Neural crest cell (in vitro differentiated cells): Measurements from ENCODE around the gene HEPN1. TPM values are rescaled to one million over a fixed set of nuclear protein-coding genes. Genes with fewer than 3 reads are reported as not detected.
A peak's percentile ranks its signal among the peaks of the same experiment; 100 is the strongest.

Experiments
- DNase-seq: peaks from one replicate; pipeline ENCODE4 v3.0.0; 2021; ENCODE audit warnings: low read depth, mixed read lengths, low spot score
- H3K27ac Mint-ChIP-seq: one replicate; pipeline ENCODE4 v1.8.0; 2021; ENCODE audit warnings: mild to moderate bottlenecking, mixed read lengths; ENCODE audit not compliant: unreplicated experiment
- H3K27me3 Mint-ChIP-seq: 2 replicates; pipeline ENCODE4 v1.8.0; 2021; ENCODE audit warnings: low read depth, mild to moderate bottlenecking, mixed read lengths
- H3K36me3 Mint-ChIP-seq: 2 replicates; pipeline ENCODE4 v1.8.0; 2021; ENCODE audit warnings: low read depth, mild to moderate bottlenecking, mixed read lengths
- H3K4me1 Mint-ChIP-seq: 2 replicates; pipeline ENCODE4 v1.8.0; 2021; ENCODE audit warnings: mixed read lengths
- H3K4me3 Mint-ChIP-seq: one replicate; pipeline ENCODE4 v1.8.0; 2021; ENCODE audit warnings: mild to moderate bottlenecking, mixed read lengths
- H3K9me3 Mint-ChIP-seq: 2 replicates; pipeline ENCODE4 v1.8.0; 2021; ENCODE audit warnings: mixed read lengths
- total RNA-seq: library from RNA; stranded (reverse); gene quantifications from 2 replicates; pipeline ENCODE4 v1.2.1, GENCODE V29; 2021
- TF ChIP-seq, protein P1 (sequence below): fragments of 200-600 bp; sonication (generic); conservative IDR thresholded peaks from 2 replicates; pipeline ENCODE4 v1.5.0; 2021; ENCODE audit warnings: antibody characterized with exemption, mild to moderate bottlenecking

HEPN1 gene
- total RNA-seq, 1 donor from 2014 or later, result not detected

DNA sequence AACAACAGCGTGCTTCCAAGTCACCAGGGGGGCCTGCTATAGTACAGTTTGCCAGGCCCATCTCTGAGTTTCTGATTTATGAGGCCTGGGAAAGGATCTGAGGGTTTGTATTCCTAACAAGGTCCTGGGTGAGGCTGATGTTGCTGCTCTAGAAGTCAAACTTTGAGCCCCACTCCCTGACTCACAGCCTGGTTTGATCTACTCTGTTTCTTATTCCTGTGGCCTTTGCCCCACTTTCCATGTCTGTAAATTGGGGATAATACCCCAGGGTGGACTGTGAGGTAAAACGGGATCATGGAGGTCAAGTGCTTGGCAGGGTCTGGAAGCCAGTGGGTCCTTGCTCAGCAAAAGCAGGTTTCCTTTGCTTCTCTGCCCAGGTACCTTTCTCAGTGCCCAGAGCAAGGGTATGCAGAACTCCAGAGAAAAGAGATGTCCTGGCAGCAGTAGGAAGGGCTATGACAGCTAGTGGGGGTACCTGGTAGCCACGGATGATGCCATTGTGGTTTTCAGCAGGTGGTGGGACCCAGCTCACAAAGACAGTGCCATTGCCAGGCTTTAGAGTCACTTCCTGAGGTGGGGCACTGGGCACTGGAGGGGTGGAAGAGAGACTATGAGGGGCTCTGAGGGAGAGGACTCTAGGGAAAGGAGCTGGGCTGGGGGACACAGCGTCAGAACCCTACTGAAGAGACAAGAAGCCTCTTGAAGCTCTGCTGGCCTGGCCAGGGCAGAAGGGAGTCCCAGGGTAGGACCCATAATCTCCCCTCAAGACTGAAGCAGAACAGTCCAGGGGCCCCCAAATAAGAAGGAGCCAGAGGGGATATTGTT, 24.2 kb upstream of the HEPN1 start:
- no peak for DNase-seq
- H3K9me3 Mint-ChIP-seq, result no peaks in the 10 kb centered on the region
- peaks cover 9% of the 10 kb centered on the region for H3K27me3 Mint-ChIP-seq
- H3K4me3 Mint-ChIP-seq, result no peak overlapping the region
- no peak overlapping the region for H3K27ac Mint-ChIP-seq
- H3K36me3 Mint-ChIP-seq, result no peaks in the 10 kb centered on the region
- peaks cover 16% of the 10 kb centered on the region for H3K4me1 Mint-ChIP-seq
- TF ChIP-seq, protein P1, sequence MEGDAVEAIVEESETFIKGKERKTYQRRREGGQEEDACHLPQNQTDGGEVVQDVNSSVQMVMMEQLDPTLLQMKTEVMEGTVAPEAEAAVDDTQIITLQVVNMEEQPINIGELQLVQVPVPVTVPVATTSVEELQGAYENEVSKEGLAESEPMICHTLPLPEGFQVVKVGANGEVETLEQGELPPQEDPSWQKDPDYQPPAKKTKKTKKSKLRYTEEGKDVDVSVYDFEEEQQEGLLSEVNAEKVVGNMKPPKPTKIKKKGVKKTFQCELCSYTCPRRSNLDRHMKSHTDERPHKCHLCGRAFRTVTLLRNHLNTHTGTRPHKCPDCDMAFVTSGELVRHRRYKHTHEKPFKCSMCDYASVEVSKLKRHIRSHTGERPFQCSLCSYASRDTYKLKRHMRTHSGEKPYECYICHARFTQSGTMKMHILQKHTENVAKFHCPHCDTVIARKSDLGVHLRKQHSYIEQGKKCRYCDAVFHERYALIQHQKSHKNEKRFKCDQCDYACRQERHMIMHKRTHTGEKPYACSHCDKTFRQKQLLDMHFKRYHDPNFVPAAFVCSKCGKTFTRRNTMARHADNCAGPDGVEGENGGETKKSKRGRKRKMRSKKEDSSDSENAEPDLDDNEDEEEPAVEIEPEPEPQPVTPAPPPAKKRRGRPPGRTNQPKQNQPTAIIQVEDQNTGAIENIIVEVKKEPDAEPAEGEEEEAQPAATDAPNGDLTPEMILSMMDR, result no peak

DNA sequence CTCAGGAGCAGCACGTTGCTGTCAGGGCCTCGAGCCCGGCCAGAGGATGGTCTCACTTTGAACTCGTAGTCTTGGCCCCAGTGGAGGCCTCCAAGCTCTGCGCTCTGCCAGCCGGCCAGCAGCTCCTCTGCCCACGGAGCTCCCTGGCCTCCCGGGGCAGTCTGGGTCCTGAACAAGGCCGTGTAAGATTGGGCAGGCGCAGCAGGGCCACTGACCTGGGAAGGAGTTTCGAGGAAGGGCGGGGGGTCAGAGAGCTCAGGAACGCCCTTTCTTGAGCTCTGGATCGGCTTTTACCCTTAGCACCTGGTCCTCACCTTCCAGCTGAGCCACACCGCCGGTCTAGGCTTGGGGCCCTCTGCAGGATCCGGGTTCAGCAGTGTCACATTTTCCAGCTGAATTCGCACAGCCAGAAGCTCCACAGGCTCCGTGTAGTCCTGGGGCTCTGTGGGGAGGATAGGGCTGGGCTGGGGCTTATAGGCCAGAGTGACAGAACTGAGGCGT, 23.5 kb upstream of the HEPN1 start:
- H3K4me1 Mint-ChIP-seq, result peaks cover 16% of the 10 kb centered on the region
- H3K27me3 Mint-ChIP-seq, result peaks cover 13% of the 10 kb centered on the region
- H3K4me3 Mint-ChIP-seq, result no peak overlapping the region
- no peak overlapping the region for H3K27ac Mint-ChIP-seq
- H3K36me3 Mint-ChIP-seq, result no peaks in the 10 kb centered on the region
- DNase-seq, result no peak
- H3K9me3 Mint-ChIP-seq, result no peaks in the 10 kb centered on the region
- TF ChIP-seq, protein P1, result no peak

DNA sequence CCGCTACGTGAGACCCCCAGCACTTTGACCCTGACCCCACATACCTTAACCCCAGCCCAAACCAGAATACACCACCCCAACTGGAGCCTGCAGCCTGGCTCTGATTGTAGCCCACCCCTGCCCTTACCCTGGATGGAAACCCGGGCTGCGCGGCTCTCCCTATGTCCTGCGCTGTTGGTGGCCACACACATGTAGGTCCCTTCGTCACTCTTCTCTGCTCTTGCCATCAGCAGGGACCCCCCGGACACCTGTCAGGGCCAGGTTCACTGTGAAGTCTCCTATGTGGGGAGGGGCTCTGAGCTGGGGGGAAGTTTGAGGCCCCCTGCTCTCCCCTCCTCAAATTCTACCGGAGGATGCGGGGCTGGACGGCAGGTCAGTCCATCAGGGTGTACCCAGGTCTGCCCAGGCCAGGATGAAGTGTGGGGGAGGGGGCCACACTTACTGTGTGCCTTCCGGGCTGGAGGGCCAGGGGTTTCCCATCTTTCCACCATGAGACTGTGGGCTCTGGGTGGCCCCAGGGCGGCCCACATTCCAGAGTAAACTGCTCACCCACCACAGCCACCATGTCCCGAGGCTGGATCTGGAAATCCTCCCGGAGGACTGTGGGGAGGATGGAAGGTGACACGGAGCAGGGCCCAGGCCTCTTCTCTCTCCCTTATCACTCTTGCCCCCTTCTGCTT, 22.8 kb upstream of the HEPN1 start:
- no peaks in the 10 kb centered on the region for H3K36me3 Mint-ChIP-seq
- H3K27ac Mint-ChIP-seq, result no peak overlapping the region
- H3K4me1 Mint-ChIP-seq, result peaks cover 16% of the 10 kb centered on the region
- no peak overlapping the region for H3K4me3 Mint-ChIP-seq
- TF ChIP-seq, protein P1, result no peak
- DNase-seq, result no peak
- H3K9me3 Mint-ChIP-seq, result no peaks in the 10 kb centered on the region
- peaks cover 20% of the 10 kb centered on the region for H3K27me3 Mint-ChIP-seq

DNA sequence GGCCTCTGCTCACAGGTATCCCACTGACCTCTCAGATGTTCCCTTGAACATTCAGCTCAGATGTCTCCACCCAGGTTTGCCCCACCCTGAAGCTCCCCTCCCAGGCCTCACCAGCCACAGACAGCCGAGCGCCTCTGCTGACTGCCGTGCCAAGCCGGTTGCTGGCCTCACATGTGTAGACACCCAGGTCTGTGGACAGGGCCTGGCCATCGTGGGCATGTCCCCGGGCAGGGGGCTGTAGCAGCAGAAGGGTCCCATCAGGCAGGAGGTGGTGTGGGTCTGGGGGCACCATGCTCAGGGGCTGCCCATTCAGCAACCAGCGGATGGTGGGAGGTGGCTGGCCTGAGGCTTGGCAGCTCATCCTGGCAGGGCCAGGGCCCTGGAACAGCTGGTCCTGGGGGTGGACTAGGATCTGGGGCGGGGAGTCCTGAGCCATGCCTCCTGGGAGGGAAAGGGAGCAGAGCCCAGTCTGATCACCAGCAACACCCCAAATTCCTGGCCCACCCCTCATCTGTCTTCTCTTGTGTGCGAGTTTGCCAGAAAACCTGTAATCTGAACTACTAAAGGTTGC, 22.1 kb upstream of the HEPN1 start:
- Mint-ChIP-seq H3K4me3 (no peak overlapping the region), H3K4me1 (peaks cover 16% of the 10 kb centered on the region), H3K27ac (no peak overlapping the region), H3K36me3 (no peaks in the 10 kb centered on the region), H3K27me3 (peaks cover 26% of the 10 kb centered on the region), H3K9me3 (no peaks in the 10 kb centered on the region)
- DNase-seq, result no peak
- TF ChIP-seq, protein P1, result no peak

DNA sequence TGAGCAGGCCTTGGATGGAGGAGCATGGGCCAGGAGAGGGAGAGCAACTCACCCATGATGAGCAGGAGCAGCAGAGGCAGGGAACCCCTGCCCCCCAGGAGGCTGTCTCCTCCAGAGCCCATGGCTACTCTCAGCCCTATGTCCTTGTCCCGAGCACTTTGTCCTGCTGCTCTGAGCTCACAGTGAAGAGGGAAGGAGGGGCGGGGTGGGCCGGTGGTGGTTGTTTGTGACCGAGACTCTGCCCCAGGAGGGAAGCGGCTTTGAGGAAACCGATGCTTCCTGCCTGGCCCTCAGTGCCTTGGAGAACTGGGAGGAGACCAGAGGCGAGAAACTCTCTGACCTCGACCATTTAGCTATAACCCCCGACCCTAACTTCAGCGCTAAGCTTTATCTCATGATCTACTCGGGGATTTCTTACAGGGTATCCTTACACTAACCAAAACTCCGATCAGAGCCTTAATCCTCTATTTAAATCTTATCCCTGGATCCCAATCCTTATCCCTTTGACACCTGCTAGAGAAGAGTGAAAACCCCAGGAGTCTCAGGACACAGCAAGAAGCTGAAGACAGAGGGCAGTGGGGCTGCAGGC, 21.3 kb upstream of the HEPN1 start, which contains the start of gene ROBO4:
TSS of gene ROBO4 (minus strand) at position 192 of the 589 bp plus-strand sequence. CDS start at position 122, 70 bp downstream.
- no peak for DNase-seq
- Mint-ChIP-seq H3K9me3 (no peaks in the 10 kb centered on the region), H3K4me1 (peaks cover 16% of the 10 kb centered on the region), H3K27me3 (peaks cover 33% of the 10 kb centered on the region), H3K36me3 (no peaks in the 10 kb centered on the region), H3K4me3 (no peak within 1 kb of the TSS), H3K27ac (peak within 1 kb of the TSS; percentile 94)
- TF ChIP-seq, protein P1, result no peak
